Choroid plexus epithelial cell (primary cell): ENCODE results near the gene VPS45.

Experiments used
- DNase-seq: peaks from one replicate; pipeline ENCODE4 v3.0.0-alpha.2; 2010; ENCODE audit warnings: low read depth
- H3K4me3 ChIP-seq: 2 replicates; pipeline ENCODE4 v1.5.1; 2011; ENCODE audit warnings: low read depth, mild to moderate bottlenecking, control low read depth, low read length, moderate library complexity
- CTCF ChIP-seq: conservative IDR thresholded peaks from 2 replicates; pipeline ENCODE4 v1.5.1; 2011; ENCODE audit warnings: low read depth, mild to moderate bottlenecking, control low read depth, inconsistent platforms, low read length, moderate library complexity

Gene VPS45

DNA sequence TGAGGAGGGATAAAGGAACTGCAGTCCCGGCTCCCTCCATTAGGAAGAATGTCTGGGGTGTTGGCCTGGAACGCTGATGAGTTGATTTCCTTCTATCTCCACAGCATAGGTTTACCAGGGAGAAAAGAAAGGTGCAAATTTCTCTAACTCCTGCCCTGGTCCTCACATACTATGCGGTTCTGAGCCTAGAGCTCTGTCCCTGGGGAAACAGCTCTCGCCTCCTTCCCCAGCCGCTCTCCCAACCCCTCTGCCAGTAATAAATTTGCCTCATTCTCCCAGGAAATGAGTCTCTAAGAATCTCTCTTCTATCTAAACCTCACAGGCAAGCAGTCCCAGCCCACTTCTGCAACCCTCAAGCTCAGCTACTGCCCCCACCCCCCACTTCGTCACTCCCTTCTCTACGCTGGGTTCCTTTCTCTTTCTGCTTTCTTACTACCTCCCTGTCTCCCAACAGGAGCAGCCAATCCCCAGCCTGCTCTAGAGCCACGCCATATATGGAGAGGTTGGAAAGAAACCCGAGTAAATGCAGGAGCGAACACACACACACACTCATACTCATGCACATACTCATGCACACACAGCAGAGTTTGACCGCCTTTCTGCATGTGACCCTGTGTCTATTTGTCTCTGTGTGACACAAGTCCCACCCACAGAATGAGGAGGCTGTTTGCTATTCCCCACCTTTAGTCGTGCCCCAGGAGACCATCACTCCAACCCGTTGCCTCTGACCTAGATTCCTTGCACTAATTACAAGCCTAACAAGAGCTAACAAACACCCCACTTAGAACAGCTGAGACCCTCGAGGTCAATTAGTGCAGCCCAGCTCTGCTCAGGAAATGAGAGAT, 95.5 kb downstream of the VPS45 start:
- peak overlapping the region; percentile 27 for H3K4me3 ChIP-seq
- peak; percentile 8 for TF ChIP-seq CTCF
- peak; percentile 100 for DNase-seq

DNA sequence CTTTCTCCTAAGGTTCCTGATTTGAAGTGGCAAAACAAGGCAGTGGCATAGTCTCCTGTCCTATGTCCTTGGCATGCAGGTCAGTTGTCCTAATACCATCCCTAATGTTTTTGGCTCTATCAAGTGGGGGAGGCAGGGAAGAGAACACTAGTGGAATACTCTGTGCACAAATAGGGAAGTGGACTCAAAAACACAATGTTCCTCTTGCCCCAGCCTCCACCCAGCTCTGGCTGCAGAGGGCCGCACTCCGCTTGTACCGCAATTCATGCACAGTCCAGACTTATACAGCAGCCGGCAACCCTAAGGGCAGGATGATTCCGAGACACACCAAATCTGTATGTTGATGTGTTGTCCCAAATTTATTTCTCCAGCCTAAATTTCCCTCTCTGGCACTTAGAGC, 96.6 kb downstream of the VPS45 start:
- TF ChIP-seq CTCF: no peak
- no peak overlapping the region for H3K4me3 ChIP-seq
- DNase-seq: no peak

- no peak for TF ChIP-seq CTCF
- H3K4me3 ChIP-seq: no peak overlapping the region
- no peak for DNase-seq
Observed at GRCh38 chr1:150164779-150165178, 97.2 kb downstream of the VPS45 start.

DNA sequence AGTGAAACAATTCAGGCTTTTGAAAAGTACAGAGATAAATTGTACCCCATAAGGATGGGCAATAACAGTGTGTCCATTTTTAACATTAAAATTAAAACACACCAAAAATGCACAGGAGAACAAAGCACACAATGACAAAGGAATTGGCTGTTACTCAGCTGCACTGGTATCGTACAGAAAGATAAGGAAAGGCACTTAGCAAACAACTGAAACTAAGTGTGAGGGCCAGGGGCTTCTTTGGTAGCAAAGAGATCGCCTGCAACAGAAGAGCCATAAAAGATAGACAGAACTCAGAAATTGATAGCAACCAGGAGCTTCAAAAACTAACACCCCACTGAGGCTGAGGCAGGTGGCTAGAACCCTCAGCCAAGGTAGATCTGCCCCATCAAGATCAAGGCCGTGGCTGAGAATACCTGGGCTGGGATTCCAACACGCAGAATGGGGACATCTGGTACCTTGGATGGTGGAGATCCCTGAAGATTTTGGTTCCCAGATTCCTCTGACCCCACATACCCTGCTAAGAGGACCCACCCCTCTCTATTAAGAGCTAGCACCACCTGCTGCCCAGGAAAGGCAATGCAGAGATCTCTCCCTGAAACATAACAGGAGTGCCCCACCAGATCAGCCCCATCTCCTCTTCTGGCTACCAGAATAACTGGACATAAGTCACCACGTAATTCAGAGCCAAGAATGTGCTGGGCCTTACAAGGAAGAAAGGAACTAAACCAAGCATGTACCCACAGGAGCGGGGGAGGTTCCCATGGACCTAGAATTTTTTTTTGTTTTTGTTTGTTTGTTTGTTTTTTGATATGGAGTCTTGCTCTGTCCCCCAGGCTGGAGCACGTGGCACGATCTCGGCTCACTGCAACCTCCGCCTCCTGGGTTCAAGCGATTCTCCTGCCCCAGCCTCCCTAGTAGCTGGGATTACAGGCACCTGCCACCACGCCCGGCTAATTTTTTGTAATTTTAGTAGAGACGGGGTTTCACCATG, 98.3 kb downstream of the VPS45 start:
- no peak overlapping the region for H3K4me3 ChIP-seq
- TF ChIP-seq CTCF: peak; percentile 93
- peak; percentile 67 for DNase-seq

- no peak overlapping the region for H3K4me3 ChIP-seq
- peak; percentile 75 for DNase-seq
Observed at GRCh38 chr1:150168960-150169601, 101.5 kb downstream of the VPS45 start.

More at GRCh38 chr1:150168960-150169601, 101.5 kb downstream of the VPS45 start:
- peak; percentile 95 for TF ChIP-seq CTCF
